Measurements from ENCODE around the gene IMP3. TPM values are rescaled to one million over a fixed set of nuclear protein-coding genes. Genes with fewer than 3 reads are reported as not detected.
"Not testable (repeated sequence)": the region's sequence is repeated elsewhere in the genome, so short reads cannot be mapped to it uniquely, and the experiment has no call there.

IMP3 gene
- total RNA-seq, 2 donors from 2014 or later = 66.5 to 93.8 TPM

DNA sequence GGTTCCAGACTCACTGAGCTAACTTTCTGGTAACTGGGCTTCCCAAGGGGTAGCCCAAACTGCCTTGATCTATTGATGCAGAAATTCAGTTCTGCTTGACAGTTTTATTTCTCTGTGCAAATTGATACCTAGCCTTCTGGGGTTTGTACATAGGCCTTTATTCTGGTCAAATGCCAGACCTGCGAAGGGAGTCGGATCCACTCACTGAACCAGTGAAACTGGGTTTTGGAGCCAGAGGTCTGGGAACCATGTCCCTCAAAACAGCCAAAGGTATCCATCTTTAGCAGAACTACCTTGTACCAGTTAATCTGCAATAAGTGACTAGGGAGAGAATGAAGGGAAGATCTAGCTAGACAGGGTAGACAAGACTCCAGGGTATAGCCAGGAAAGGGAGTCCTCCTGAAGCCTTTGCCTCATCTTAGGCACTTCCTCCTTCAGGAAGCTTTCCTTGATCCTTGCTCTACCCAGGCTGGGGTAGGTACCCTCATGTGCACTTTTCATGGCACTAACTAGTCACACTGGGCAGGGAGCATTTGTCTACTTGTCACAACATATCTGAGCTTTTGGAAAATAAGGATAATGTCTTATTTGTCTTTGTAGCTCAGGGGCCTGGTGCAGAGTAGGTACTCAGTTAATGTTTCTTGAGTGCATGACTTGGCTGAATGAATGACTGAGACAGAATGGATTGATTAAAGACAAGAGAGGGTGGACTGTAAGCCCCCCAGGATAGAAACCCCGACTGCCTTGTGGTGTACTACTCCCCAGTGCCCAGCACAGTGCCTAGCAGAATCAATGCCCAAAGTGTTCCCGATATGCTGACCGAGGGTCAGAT is 6.3 kb upstream of the IMP3 start:
- Mint-ChIP-seq H3K27ac (peak overlapping the region in 1 of 2 donors; percentile 82), H3K9me3 (no peaks in the 10 kb centered on the region), H3K36me3 (no peaks in the 10 kb centered on the region)
- ATAC-seq (no peak), DNase-seq (ENCODE audit: low spot score in 2 of 2) (no peak)

DNA sequence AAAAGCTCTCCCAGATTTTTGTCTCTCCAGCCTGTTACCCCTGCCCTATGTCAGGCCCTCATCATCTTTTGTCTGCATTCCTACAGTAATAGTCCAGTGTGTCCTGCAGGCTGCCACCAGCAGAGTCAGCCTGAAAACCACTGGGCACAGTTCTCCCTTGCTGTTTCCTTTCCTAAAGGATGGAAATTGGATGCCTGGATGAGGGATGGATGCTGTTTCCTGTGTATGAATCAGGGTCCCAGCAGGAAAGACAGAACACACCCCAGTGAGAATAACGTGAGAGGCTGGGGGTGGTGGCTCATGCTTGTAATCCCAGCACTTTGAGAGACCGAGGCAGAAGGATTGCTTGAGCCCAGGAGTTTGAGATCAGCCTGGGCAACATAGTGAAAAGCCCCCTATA is 4.4 kb upstream of the IMP3 start:
- Mint-ChIP-seq H3K36me3 (peaks cover 3 to 6% of the 10 kb centered on the region in 2 donors), H3K9me3 (no peaks in the 10 kb centered on the region), H3K27ac (no peak overlapping the region)
- ATAC-seq (no peak), DNase-seq (ENCODE audit: low spot score in 2 of 2) (no peak)

DNA sequence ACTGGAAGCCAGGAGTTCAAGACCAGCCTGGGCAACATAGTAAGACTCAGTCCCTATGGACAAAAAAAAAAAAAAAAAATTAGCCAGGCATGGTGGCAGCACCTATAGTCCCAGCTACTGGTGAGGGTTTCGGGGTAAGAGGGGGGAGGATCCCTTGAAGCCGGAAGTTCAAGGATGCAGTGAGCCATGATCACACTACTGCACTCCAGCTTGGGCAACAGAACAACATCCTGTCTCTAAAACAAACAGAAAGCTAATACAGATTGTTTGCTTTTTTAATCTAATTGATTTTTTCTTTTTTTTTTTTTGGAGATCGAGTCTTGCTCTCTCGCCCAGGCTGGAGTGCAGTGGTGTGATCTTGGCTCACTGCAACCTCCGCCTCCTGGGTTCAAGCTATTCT is 1.6 kb upstream of the IMP3 start:
- DNase-seq (ENCODE audit: low spot score in 2 of 2) = no peak
- no peak for ATAC-seq
- Mint-ChIP-seq H3K27ac (peak overlapping the region in 1 of 2 donors; percentile 38), H3K9me3 (no peaks in the 10 kb centered on the region), H3K36me3 (peaks cover 17 to 25% of the 10 kb centered on the region in 2 donors)

DNA sequence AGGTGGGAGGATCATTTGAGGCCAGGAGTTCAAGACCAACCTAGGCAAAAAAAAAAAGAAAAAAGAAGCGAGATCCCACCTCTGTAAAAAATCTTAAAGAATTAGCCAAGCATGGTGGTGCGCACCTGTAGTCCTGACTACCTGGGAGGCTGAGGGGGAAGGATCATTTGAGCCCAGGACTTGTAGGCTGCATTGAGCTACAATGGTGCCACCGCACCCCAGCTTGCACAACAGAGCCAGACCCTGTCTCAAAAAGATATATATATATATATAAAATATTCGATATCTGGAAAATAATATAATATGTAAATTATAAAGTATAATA is 1.1 kb upstream of the IMP3 start:
- DNase-seq (ENCODE audit: low spot score in 2 of 2) (no peak), ATAC-seq (no peak)
- peak overlapping the region; percentile 94 to 98 for H3K27ac Mint-ChIP-seq
- no peaks in the 10 kb centered on the region for H3K9me3 Mint-ChIP-seq
- peaks cover 17 to 25% of the 10 kb centered on the region in 2 donors for H3K36me3 Mint-ChIP-seq

DNA sequence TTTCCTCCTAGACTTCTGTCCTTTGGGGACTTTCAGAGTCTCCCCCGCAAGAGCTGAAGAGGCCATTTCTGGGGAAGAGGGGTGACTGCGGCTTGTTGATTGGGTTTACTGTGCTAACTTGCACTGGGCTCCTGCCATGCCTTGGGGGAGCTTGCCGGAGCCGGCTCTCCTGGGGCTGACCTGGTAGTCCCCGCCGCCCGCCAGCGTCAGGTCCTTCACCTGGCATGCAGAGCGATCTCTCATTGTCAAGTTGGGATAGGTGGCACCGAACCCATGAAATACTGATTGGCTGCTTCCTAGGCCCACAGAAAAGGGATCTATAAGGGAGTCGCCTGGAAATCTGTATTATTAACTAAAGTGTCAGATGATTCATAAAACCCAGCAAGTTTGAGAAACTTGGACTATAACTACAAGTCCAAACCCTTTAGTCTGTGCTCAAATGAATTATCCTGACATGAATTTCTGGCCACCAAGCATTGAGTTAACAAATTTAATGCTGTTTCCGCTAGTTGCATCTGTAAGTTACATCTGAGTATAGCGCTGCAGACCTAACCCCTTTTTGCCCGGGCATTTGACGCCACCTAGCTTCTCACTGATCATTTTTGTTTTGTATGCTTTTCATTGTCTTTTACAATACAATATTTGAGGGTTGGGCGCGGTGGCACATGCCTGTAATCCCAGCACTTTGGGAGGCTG is 607 bp upstream of the IMP3 start:
- H3K27ac Mint-ChIP-seq = peak overlapping the region; percentile 94 to 98
- no peaks in the 10 kb centered on the region for H3K9me3 Mint-ChIP-seq
- H3K36me3 Mint-ChIP-seq = peaks cover 17 to 25% of the 10 kb centered on the region in 2 donors
- peak; percentile 43 to 62 for ATAC-seq
- peak in 1 of 2 donors; percentile 56 for DNase-seq (ENCODE audit: low spot score in 2 of 2)

DNA sequence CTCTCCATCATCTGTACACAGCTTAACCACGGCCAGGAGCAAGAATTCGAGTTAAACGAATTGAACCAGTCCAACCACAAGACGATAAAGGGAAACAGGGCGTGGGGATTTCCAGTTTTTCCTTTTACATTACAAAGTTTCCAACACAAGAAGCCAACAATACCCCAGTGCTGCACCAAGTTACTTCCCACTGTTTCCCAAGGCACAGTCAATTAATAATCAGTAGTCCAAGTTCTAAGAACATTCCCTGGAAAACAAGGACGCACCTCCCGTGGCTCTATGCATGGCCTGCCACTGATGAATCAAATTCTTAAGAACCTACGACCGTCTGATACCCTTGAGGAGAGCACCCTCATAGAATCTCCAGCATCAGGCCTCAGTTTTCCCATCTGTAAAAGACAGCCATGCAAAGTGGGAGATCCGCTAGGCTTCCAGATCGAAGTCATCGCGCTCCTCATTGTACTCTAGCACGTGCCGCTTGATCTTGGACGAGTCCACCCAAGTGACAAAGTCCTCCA is 774 bp downstream of the IMP3 start:
- Mint-ChIP-seq H3K9me3 (no peaks in the 10 kb centered on the region), H3K27ac (peak overlapping the region; percentile 72 to 98), H3K36me3 (peaks cover 17 to 25% of the 10 kb centered on the region in 2 donors)
- DNase-seq (ENCODE audit: low spot score in 2 of 2) (no peak), ATAC-seq (no peak)

DNA sequence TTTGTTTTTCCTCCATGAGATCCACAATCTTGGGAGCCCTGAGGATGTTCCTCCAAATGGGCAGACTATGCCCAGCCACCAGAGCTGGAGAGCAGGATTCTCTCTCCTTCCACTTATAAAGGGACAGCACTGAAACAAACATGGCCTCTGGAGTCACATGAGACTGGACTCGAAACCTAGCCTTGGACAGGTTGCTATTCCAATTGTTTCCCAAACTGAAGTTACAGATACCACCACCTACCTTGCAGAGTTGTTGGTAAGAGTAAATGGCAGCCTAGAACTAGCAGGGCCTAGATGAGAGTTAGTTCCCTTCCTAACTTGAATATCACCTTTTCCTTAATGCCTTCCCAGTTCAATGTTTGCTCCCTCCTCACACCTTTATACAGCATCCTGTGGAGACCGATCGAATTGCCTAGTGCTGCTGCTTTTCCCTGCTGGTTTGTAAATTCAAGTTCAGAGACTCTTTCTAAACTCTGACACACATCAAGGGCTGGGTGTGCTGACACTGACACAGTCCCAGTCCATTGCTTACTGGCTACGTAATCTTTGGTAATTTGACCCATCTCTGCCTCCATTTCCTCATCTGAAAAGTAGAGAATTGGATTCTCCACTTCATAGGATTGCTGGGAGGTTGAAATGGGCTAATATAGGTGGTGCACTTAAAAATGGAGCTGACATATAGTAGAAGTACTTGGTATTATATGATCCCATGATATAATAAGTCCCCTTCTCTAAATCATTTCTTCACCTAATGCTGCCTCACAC is 2.6 kb downstream of the IMP3 start:
- no peak for DNase-seq (ENCODE audit: low spot score in 2 of 2)
- H3K36me3 Mint-ChIP-seq = peaks cover 17 to 25% of the 10 kb centered on the region in 2 donors
- no peaks in the 10 kb centered on the region for H3K9me3 Mint-ChIP-seq
- ATAC-seq = no peak
- H3K27ac Mint-ChIP-seq = peak overlapping the region in 1 of 2 donors; percentile 98

DNA sequence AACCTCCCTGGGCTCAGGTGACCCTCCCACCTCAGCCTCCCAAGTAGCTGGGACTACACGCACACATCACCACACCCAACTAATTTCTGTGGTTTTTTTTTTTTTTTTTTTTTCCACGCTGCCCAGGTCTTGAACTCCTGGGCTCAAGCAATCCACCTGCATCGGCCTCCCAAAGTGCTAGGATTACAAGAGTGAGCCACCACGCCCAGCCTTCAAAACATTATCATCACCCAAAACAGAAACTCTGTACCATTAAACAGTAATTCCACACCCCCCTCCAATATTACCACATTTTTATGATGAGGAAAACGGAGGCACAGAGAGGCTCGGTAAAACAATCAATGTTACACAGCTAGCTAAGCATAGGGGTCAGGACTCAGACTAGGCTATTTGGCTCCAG is 4.0 kb downstream of the IMP3 start:
- no peak for ATAC-seq
- Mint-ChIP-seq H3K36me3 (peaks cover 17 to 25% of the 10 kb centered on the region in 2 donors), H3K9me3 (no peaks in the 10 kb centered on the region), H3K27ac (peak overlapping the region in 1 of 2 donors; percentile 88)
- DNase-seq (ENCODE audit: low spot score in 2 of 2) = no peak

DNA sequence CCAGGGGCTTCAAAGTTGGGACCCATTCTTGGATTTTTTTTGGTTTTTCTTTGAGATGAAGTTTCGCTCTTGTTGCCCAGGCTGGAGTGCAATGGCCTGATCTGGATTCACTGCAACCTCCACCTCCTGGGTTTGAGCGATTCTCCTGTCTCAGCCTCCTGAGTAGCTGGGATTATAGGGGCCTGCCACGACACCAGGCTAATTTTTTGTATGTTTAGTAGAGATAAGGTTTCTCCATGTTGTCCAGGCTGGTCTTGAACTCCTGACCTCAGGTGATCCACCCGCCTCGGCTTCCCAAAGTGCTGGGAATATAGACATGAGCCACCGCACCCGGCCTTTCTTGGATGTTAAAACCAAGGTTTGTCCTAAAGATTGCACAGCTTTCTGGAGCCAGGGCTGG is 6.1 kb downstream of the IMP3 start:
- not testable (repeated sequence) for DNase-seq (ENCODE audit: low spot score in 2 of 2); H3K9me3 Mint-ChIP-seq; ATAC-seq

DNA sequence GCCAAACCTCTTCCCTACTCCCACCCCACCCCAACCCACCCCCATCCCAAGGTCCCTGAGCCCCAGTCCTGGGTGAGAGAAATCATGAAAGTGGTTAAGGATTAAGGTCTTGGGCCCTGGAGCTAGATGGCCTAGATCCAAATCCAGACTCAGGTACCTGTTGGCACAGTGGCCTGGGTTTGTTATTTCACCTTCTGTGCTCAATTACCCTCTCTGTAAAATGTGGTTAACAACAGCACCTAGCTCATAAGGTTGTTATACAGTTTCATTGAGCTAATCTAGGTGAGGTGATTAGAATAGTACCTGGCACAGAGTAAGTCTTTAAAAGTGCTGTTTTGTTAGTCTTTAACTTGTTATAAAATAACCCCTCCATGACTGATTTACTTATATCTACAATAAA is 8.1 kb downstream of the IMP3 start:
- no peaks in the 10 kb centered on the region for H3K9me3 Mint-ChIP-seq
- DNase-seq (ENCODE audit: low spot score in 2 of 2) (no peak), ATAC-seq (no peak)
- H3K27ac Mint-ChIP-seq = no peak overlapping the region
- no peaks in the 10 kb centered on the region for H3K36me3 Mint-ChIP-seq

More for the DNA sequence above, 6.1 kb downstream of the IMP3 start:
- peaks cover 9 to 15% of the 10 kb centered on the region in 2 donors for H3K36me3 Mint-ChIP-seq
- H3K27ac Mint-ChIP-seq = not testable (repeated sequence)

DNA sequence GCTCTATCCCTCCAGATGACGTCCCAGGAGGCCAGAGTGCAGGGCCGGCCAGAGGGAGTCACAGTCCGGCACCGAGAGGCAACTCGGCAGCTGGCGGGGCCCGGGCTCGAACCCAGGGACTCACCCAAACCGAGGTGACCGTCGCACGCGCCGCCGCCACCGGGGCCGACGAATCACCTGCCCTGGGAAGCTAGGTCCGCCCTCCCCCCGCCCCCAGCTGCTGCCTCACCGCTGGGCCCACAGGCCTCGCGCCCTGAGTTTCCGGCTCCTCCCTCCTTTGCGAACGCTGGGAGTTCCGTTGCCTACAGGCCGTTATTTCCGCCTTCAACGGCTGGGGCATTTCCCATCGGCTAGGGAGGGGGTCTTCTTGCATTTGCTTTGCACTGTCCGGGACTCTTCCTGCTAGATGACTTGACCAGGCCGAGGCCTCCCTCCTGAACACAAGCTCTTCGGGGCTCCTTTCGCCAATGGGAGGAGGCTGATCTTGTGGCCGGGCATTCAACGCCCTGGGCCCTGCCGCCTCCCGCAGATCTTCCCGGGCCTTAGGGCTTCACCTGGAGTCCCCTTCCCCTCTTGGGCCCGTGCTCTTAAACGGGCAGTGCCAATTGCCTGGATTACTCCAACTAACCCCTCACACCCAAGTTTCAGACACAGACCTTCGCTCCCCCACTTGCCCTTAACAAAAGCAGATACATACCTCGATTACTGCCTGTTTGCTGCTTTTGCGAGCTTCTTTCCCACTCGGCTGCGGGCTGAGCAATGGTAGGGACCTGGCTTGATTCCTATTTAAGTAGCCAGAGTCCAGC is 14.3 kb downstream of the IMP3 start, which contains the start of gene SNUPN:
TSS of gene SNUPN (minus strand) at position 184 of the 806 bp plus-strand sequence. CDS start 4,674 bp downstream, outside the sequence.
- ATAC-seq (peak; percentile 80 to 89), DNase-seq (ENCODE audit: low spot score in 2 of 2) (peak; percentile 87 to 92)
- Mint-ChIP-seq H3K27ac (peak within 1 kb of the TSS; percentile 86 to 95), H3K9me3 (no peaks in the 10 kb centered on the region), H3K36me3 (peaks cover 6 to 8% of the 10 kb centered on the region in 2 donors)

DNA sequence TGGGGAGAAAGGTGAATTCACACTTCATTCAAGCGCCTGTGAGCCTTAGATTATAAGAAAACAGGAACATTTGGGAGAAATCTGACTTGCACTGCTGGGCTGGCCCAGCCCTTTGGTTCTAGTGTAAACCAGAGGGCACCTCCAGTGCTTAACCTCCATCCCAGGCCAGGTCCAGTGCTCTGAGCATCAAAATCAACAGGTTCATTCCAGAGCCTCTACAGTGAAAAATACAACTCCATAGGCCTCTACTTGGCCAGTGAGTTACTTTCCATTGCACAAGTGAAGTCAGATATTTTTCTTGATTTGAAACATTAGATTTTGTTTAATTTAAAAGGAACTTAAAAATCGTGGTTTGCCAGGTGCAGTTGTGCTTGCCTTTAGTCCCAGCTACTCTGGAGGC is 17.5 kb downstream of the IMP3 start:
- H3K9me3 Mint-ChIP-seq = no peaks in the 10 kb centered on the region
- H3K27ac Mint-ChIP-seq = peak overlapping the region in 1 of 2 donors; percentile 88
- H3K36me3 Mint-ChIP-seq = peaks cover 7 to 15% of the 10 kb centered on the region in 2 donors
- ATAC-seq (no peak), DNase-seq (ENCODE audit: low spot score in 2 of 2) (no peak)

DNA sequence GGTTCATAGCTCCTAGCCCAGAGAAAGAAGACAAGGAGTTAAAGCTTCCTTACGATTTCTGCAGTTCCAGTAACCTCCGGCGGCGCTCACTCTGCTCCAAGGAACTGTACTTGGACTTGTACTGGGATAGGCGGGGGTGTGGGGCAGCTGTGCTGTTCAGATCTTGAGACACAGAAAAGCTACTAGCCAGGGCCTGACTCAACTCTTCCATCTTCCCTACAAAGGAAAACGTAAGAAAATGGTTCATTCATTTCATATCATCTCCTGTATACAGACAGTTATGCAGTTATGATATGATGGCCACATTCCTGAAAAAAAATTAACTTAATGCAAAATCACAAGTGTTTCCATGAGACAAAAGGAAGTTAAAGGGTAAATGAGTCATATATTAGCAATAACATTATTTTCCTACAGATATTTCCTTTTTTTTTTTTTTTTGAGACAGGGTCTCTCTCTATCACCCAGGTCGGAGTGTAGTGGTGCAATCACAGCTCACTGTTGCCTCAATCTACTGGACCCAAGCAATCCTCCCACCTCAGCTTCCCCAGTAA is 19.1 kb downstream of the IMP3 start:
- H3K36me3 Mint-ChIP-seq = peaks cover 8 to 17% of the 10 kb centered on the region in 2 donors
- ATAC-seq = peak in 1 of 2 donors; percentile 41
- H3K9me3 Mint-ChIP-seq = no peaks in the 10 kb centered on the region
- H3K27ac Mint-ChIP-seq = peak overlapping the region; percentile 88 to 94
- DNase-seq (ENCODE audit: low spot score in 2 of 2) = no peak

DNA sequence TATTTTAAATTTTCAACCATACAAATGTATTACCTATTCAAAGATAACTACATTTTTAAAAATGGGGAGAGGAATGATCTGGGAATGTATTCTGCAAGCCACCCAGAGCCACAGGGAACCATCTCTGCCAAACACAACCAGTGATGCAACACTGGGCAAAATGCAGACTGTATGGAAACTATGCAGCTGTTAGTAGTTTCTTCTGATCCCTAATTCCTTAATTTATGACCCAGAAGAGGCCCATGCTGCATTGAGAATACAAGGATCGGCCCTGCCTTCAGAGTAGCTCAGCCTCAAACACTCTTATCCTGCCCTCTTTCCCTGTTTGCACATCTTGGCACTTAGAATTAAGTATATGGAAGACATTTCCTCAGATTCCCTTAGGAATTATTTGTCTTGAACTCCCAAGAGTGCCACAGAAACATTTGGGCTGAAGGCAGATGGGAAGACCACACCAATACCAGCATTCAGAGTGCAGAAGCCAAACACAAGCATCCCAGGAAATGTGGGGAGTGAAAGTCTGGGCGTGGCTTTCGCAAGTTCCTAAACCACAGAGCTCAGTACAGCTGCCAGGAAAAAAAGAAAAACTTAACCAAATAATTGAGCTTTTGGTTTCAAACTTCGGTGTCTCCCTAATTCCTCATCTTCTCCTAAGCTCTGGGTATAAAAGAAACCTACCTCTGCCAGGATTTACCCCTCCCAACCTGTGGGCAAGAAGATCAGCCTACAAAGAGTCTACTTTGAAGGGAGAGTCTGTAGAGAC is 19.8 kb downstream of the IMP3 start:
- Mint-ChIP-seq H3K27ac (peak overlapping the region; percentile 88 to 92), H3K36me3 (peaks cover 6 to 24% of the 10 kb centered on the region in 2 donors), H3K9me3 (no peaks in the 10 kb centered on the region)
- ATAC-seq (no peak), DNase-seq (ENCODE audit: low spot score in 2 of 2) (no peak)

DNA sequence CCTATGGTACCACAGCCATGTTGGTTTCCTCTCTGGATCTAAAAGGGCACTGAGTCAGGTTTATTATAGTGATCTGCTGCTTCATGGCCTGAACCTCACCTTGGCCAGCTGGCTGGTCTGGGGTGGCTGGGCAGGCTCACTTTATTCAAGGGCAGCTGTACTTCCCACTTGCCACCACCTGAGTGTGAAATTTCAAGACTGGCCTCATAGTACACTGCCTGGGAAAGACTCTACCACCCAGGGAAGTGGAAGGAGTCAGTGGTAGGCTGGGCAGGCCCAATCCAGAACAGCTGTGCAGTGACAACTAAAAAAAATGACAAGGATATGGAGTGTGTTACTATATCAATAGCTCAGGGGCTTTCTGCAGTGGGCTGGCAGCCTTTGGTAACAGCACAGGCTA is 23.3 kb downstream of the IMP3 start:
- Mint-ChIP-seq H3K27ac (peak overlapping the region; percentile 30 to 78), H3K9me3 (no peaks in the 10 kb centered on the region), H3K36me3 (peaks cover 16 to 27% of the 10 kb centered on the region in 2 donors)
- DNase-seq (ENCODE audit: low spot score in 2 of 2) (no peak), ATAC-seq (no peak)
